Activated naive CD8-positive, alpha-beta T cell treated with anti-CD3 and anti-CD28 coated beads, Interleukin-2, amount 10 ng/mL, durations not matched to agents 7 days and 5 days (primary cell): ENCODE measurements around the gene ZNF423. TPM values are rescaled to one million over a fixed set of nuclear protein-coding genes. Genes with fewer than 3 reads are reported as not detected.

Experiments
- ATAC-seq: fragments of 150-1000 bp; cut with Tn5 transposase; one replicate; pipeline ENCODE4 v1.10.0; 2021; ENCODE audit warnings: low read depth, moderate library complexity
- POLR2A ChIA-PET: fragments of 350-600 bp; sonication (Branson Sonifier 250); formaldehyde crosslinking; loops from one replicate; lab custom pipeline; 2021; ENCODE audit warnings: antibody characterized with exemption; lab: Charles Lee
- DNase-seq: peaks from one replicate; pipeline ENCODE4 v3.0.0; 2021
- H3K27ac Mint-ChIP-seq: one replicate; pipeline ENCODE4 v1.8.0; 2022; ENCODE audit warnings: mild to moderate bottlenecking, mixed read lengths
- H3K27me3 Mint-ChIP-seq: one replicate; pipeline ENCODE4 v1.8.0; 2022; ENCODE audit warnings: mild to moderate bottlenecking, moderate library complexity, mixed read lengths
- H3K36me3 Mint-ChIP-seq: one replicate; pipeline ENCODE4 v1.8.0; 2021; ENCODE audit warnings: mild to moderate bottlenecking, mixed read lengths
- H3K4me1 Mint-ChIP-seq: one replicate; pipeline ENCODE4 v1.8.0; 2021; ENCODE audit warnings: mixed read lengths
- H3K4me3 Mint-ChIP-seq: one replicate; pipeline ENCODE4 v1.8.0; 2022; ENCODE audit warnings: mild to moderate bottlenecking, moderate library complexity, mixed read lengths
- H3K9me3 Mint-ChIP-seq: one replicate; pipeline ENCODE4 v1.8.0; 2021; ENCODE audit warnings: mixed read lengths
- total RNA-seq, 2 experiments: library from RNA; stranded (reverse); gene quantifications; one replicate each; pipeline ENCODE4 v1.2.3, GENCODE V29; 2021

ZNF423 gene
- total RNA-seq, 2 experiments from 2014 or later: 0.06 TPM; not detected in 1

GRCh38 chr16:49817754-49818507, 38.0 kb downstream of the ZNF423 start:
- Mint-ChIP-seq H3K4me3 (no peak overlapping the region), H3K36me3 (no peaks in the 10 kb centered on the region)

GRCh38 chr16:49816875-49817274, 39.0 kb downstream of the ZNF423 start:
- Mint-ChIP-seq H3K27me3 (no peaks in the 10 kb centered on the region), H3K4me1 (no peaks in the 10 kb centered on the region), H3K4me3 (no peak overlapping the region), H3K9me3 (no peaks in the 10 kb centered on the region), H3K27ac (no peak overlapping the region), H3K36me3 (no peaks in the 10 kb centered on the region)
- POLR2A ChIA-PET: no interaction called here
- ATAC-seq (no peak), DNase-seq (no peak)

More at GRCh38 chr16:49817754-49818507, 38.0 kb downstream of the ZNF423 start:
- DNase-seq: no peak
- Mint-ChIP-seq H3K27ac (no peak overlapping the region), H3K9me3 (no peaks in the 10 kb centered on the region), H3K4me1 (no peaks in the 10 kb centered on the region), H3K27me3 (no peaks in the 10 kb centered on the region)
- POLR2A ChIA-PET: no interaction called here
- ATAC-seq: no peak

GRCh38 chr16:49811644-49812334, 44.1 kb downstream of the ZNF423 start:
- ATAC-seq (no peak), DNase-seq (no peak)
- H3K4me1 Mint-ChIP-seq: no peaks in the 10 kb centered on the region
- POLR2A ChIA-PET: no interaction called here
- H3K9me3 Mint-ChIP-seq: no peaks in the 10 kb centered on the region
- no peak overlapping the region for H3K27ac Mint-ChIP-seq
- no peak overlapping the region for H3K4me3 Mint-ChIP-seq
- no peaks in the 10 kb centered on the region for H3K36me3 Mint-ChIP-seq
- peaks cover under 1% of the 10 kb centered on the region for H3K27me3 Mint-ChIP-seq

- ATAC-seq (no peak), DNase-seq (no peak)
- Mint-ChIP-seq H3K27ac (no peak overlapping the region), H3K9me3 (no peaks in the 10 kb centered on the region), H3K4me3 (no peak overlapping the region), H3K36me3 (no peaks in the 10 kb centered on the region), H3K4me1 (no peaks in the 10 kb centered on the region), H3K27me3 (peaks cover 3% of the 10 kb centered on the region)
- POLR2A ChIA-PET: no interaction called here
Observed at GRCh38 chr16:49810831-49811230, 45.1 kb downstream of the ZNF423 start.

GRCh38 chr16:49809561-49809960, 46.4 kb downstream of the ZNF423 start:
- DNase-seq: no peak
- H3K27me3 Mint-ChIP-seq: peaks cover 3% of the 10 kb centered on the region
- no peak overlapping the region for H3K4me3 Mint-ChIP-seq
- no peak overlapping the region for H3K27ac Mint-ChIP-seq
- no peak for ATAC-seq
- no peaks in the 10 kb centered on the region for H3K4me1 Mint-ChIP-seq
- no peaks in the 10 kb centered on the region for H3K36me3 Mint-ChIP-seq
- POLR2A ChIA-PET: no interaction called here
- H3K9me3 Mint-ChIP-seq: no peaks in the 10 kb centered on the region

GRCh38 chr16:49809062-49809461, 46.9 kb downstream of the ZNF423 start:
- no peak for ATAC-seq
- Mint-ChIP-seq H3K36me3 (no peaks in the 10 kb centered on the region), H3K4me1 (no peaks in the 10 kb centered on the region), H3K9me3 (no peaks in the 10 kb centered on the region), H3K4me3 (no peak overlapping the region), H3K27me3 (peaks cover 3% of the 10 kb centered on the region), H3K27ac (no peak overlapping the region)
- POLR2A ChIA-PET: no interaction called here
- DNase-seq: no peak

- peaks cover 3% of the 10 kb centered on the region for H3K27me3 Mint-ChIP-seq
- POLR2A ChIA-PET: interaction anchor here (0.7 kb wide), 1 partner anchor 97 kb away, joined by 3 read pairs; no protein-coding TSS in a partner anchor
- ATAC-seq (no peak), DNase-seq (no peak)
- no peaks in the 10 kb centered on the region for H3K36me3 Mint-ChIP-seq
- no peaks in the 10 kb centered on the region for H3K9me3 Mint-ChIP-seq
- H3K27ac Mint-ChIP-seq: no peak overlapping the region
- H3K4me3 Mint-ChIP-seq: no peak overlapping the region
- H3K4me1 Mint-ChIP-seq: no peaks in the 10 kb centered on the region
Observed at GRCh38 chr16:49806446-49806845, 49.5 kb downstream of the ZNF423 start.

- H3K27me3 Mint-ChIP-seq: peaks cover 6% of the 10 kb centered on the region
- H3K27ac Mint-ChIP-seq: no peak overlapping the region
- no peaks in the 10 kb centered on the region for H3K9me3 Mint-ChIP-seq
- POLR2A ChIA-PET: no interaction called here
- no peaks in the 10 kb centered on the region for H3K4me1 Mint-ChIP-seq
- H3K4me3 Mint-ChIP-seq: no peak overlapping the region
- no peaks in the 10 kb centered on the region for H3K36me3 Mint-ChIP-seq
- ATAC-seq: no peak
- DNase-seq: no peak
Observed at GRCh38 chr16:49801290-49801689, 54.6 kb downstream of the ZNF423 start.

- POLR2A ChIA-PET: no interaction called here
- peaks cover 6% of the 10 kb centered on the region for H3K27me3 Mint-ChIP-seq
Observed at GRCh38 chr16:49800876-49801275, 55.0 kb downstream of the ZNF423 start.

GRCh38 chr16:49800441-49800840, 55.5 kb downstream of the ZNF423 start:
- Mint-ChIP-seq H3K9me3 (no peaks in the 10 kb centered on the region), H3K4me3 (no peak overlapping the region), H3K27me3 (peaks cover 6% of the 10 kb centered on the region), H3K27ac (no peak overlapping the region), H3K4me1 (no peaks in the 10 kb centered on the region), H3K36me3 (no peaks in the 10 kb centered on the region)
- POLR2A ChIA-PET: no interaction called here
- DNase-seq (no peak), ATAC-seq (no peak)

More at GRCh38 chr16:49800876-49801275, 55.0 kb downstream of the ZNF423 start:
- no peaks in the 10 kb centered on the region for H3K9me3 Mint-ChIP-seq
- H3K36me3 Mint-ChIP-seq: no peaks in the 10 kb centered on the region
- H3K4me1 Mint-ChIP-seq: no peaks in the 10 kb centered on the region
- no peak overlapping the region for H3K27ac Mint-ChIP-seq
- no peak overlapping the region for H3K4me3 Mint-ChIP-seq
- ATAC-seq (no peak), DNase-seq (no peak)

- no peaks in the 10 kb centered on the region for H3K4me1 Mint-ChIP-seq
- peaks cover 6% of the 10 kb centered on the region for H3K27me3 Mint-ChIP-seq
- H3K4me3 Mint-ChIP-seq: no peak overlapping the region
- no peaks in the 10 kb centered on the region for H3K36me3 Mint-ChIP-seq
- POLR2A ChIA-PET: no interaction called here
- no peaks in the 10 kb centered on the region for H3K9me3 Mint-ChIP-seq
- no peak overlapping the region for H3K27ac Mint-ChIP-seq
- ATAC-seq (no peak), DNase-seq (no peak)
Observed at GRCh38 chr16:49799172-49799571, 56.7 kb downstream of the ZNF423 start.

GRCh38 chr16:49795513-49795912, 60.4 kb downstream of the ZNF423 start:
- no peaks in the 10 kb centered on the region for H3K4me1 Mint-ChIP-seq
- no peak overlapping the region for H3K27ac Mint-ChIP-seq
- no peaks in the 10 kb centered on the region for H3K9me3 Mint-ChIP-seq
- DNase-seq: no peak
- POLR2A ChIA-PET: no interaction called here
- no peak for ATAC-seq
- H3K4me3 Mint-ChIP-seq: no peak overlapping the region
- H3K36me3 Mint-ChIP-seq: no peaks in the 10 kb centered on the region
- H3K27me3 Mint-ChIP-seq: peaks cover 7% of the 10 kb centered on the region

- DNase-seq (no peak), ATAC-seq (no peak)
- no peak overlapping the region for H3K4me3 Mint-ChIP-seq
- POLR2A ChIA-PET: no interaction called here
- H3K4me1 Mint-ChIP-seq: no peaks in the 10 kb centered on the region
- H3K36me3 Mint-ChIP-seq: no peaks in the 10 kb centered on the region
- peaks cover 6% of the 10 kb centered on the region for H3K27me3 Mint-ChIP-seq
- H3K9me3 Mint-ChIP-seq: no peaks in the 10 kb centered on the region
- no peak overlapping the region for H3K27ac Mint-ChIP-seq
Observed at GRCh38 chr16:49793244-49793643, 62.7 kb downstream of the ZNF423 start.

GRCh38 chr16:49789616-49790015, 66.3 kb downstream of the ZNF423 start:
- DNase-seq: no peak
- no peaks in the 10 kb centered on the region for H3K4me1 Mint-ChIP-seq
- no peak overlapping the region for H3K4me3 Mint-ChIP-seq
- no peaks in the 10 kb centered on the region for H3K36me3 Mint-ChIP-seq
- H3K27ac Mint-ChIP-seq: no peak overlapping the region
- H3K27me3 Mint-ChIP-seq: peaks cover 6% of the 10 kb centered on the region
- H3K9me3 Mint-ChIP-seq: no peaks in the 10 kb centered on the region
- ATAC-seq: no peak
- POLR2A ChIA-PET: no interaction called here
